ENCODE data around the gene TAC3. TPM values are rescaled to one million over a fixed set of nuclear protein-coding genes. Genes with fewer than 3 reads are reported as not detected.
"Not testable (repeated sequence)": the region's sequence is repeated elsewhere in the genome, so short reads cannot be mapped to it uniquely, and the experiment has no call there.

TAC3 gene
- total RNA-seq, 4 donors from 2014 or later = not detected

- H3K9me3 ChIP-seq = no peaks in the 10 kb centered on the region
- WGBS, 2 donors = 92 to 96% methylated on average over 4 of the region's 4 CpGs
- no peaks in the 10 kb centered on the region for H3K27me3 ChIP-seq
- no peak overlapping the region for H3K27ac ChIP-seq
- no peak for TF ChIP-seq EP300 (IDR thresholded peaks at IDR 0.05)
- H3K36me3 ChIP-seq = peaks cover 0 to 22% (median 0%) of the 10 kb centered on the region in 3 donors
- no peaks in the 10 kb centered on the region for H3K4me1 ChIP-seq
- H3K4me3 ChIP-seq = no peak overlapping the region
- no peak for DNase-seq (ENCODE audit: low spot score in 2 of 2)
Measured at GRCh38 chr12:56980941-56981530, 35.3 kb downstream of the TAC3 start.

GRCh38 chr12:56980268-56980667 lies 36.1 kb downstream of the TAC3 start:
- Histone ChIP-seq H3K27me3 (no peaks in the 10 kb centered on the region), H3K36me3 (peaks cover 0 to 22% (median 0%) of the 10 kb centered on the region in 3 donors), H3K9me3 (no peaks in the 10 kb centered on the region), H3K4me3 (no peak overlapping the region), H3K4me1 (no peaks in the 10 kb centered on the region), H3K27ac (no peak overlapping the region)
- 96 to 97% methylated on average over 6 of the region's 6 CpGs for WGBS, 2 donors
- no peak for DNase-seq (ENCODE audit: low spot score in 2 of 2)
- TF ChIP-seq CTCF (IDR thresholded peaks at IDR 0.05) = no peak
- TF ChIP-seq POLR2A (IDR thresholded peaks at IDR 0.05) = no peak
- TF ChIP-seq EP300 (IDR thresholded peaks at IDR 0.05) = no peak

GRCh38 chr12:56979628-56980027 lies 36.7 kb downstream of the TAC3 start:
- DNase-seq (ENCODE audit: low spot score in 2 of 2) = no peak

GRCh38 chr12:56978397-56979138 lies 37.8 kb downstream of the TAC3 start:
- Histone ChIP-seq H3K36me3 (peaks cover 0 to 22% (median 0%) of the 10 kb centered on the region in 3 donors), H3K4me1 (no peaks in the 10 kb centered on the region), H3K9me3 (no peaks in the 10 kb centered on the region), H3K4me3 (no peak overlapping the region), H3K27ac (no peak overlapping the region), H3K27me3 (no peaks in the 10 kb centered on the region)
- no peak for TF ChIP-seq POLR2A (IDR thresholded peaks at IDR 0.05)
- no peak for TF ChIP-seq CTCF (IDR thresholded peaks at IDR 0.05)
- TF ChIP-seq EP300 (IDR thresholded peaks at IDR 0.05) = no peak
- no peak for DNase-seq (ENCODE audit: low spot score in 2 of 2)
- WGBS, 2 donors = 82 to 87% methylated on average over 3 of the region's 3 CpGs

More at GRCh38 chr12:56979628-56980027, 36.7 kb downstream of the TAC3 start:
- H3K27ac ChIP-seq = no peak overlapping the region
- no peak for TF ChIP-seq CTCF (IDR thresholded peaks at IDR 0.05)
- TF ChIP-seq POLR2A (IDR thresholded peaks at IDR 0.05) = no peak
- no peak for TF ChIP-seq EP300 (IDR thresholded peaks at IDR 0.05)
- no peaks in the 10 kb centered on the region for H3K4me1 ChIP-seq
- H3K27me3 ChIP-seq = no peaks in the 10 kb centered on the region
- no peaks in the 10 kb centered on the region for H3K9me3 ChIP-seq
- no peak overlapping the region for H3K4me3 ChIP-seq
- peaks cover 0 to 22% (median 0%) of the 10 kb centered on the region in 3 donors for H3K36me3 ChIP-seq
- WGBS, 2 donors = 95 to 96% methylated on average over 3 of the region's 3 CpGs

- H3K4me3 ChIP-seq, H3K27ac ChIP-seq: not testable (repeated sequence)
- 86 to 89% methylated on average over 4 of the region's 4 CpGs for WGBS, 2 donors
Measured at GRCh38 chr12:56977361-56977760, 39.0 kb downstream of the TAC3 start.

GRCh38 chr12:56974224-56974623 lies 42.1 kb downstream of the TAC3 start:
- 84 to 90% methylated on average over 3 of the region's 3 CpGs for WGBS, 2 donors
- not testable (repeated sequence) for H3K9me3 ChIP-seq; H3K27ac ChIP-seq; H3K36me3 ChIP-seq; H3K4me1 ChIP-seq; DNase-seq (ENCODE audit: low spot score in 2 of 2); H3K27me3 ChIP-seq; H3K4me3 ChIP-seq

More at GRCh38 chr12:56977361-56977760, 39.0 kb downstream of the TAC3 start:
- not testable (repeated sequence) for H3K9me3 ChIP-seq; H3K27me3 ChIP-seq; DNase-seq (ENCODE audit: low spot score in 2 of 2); H3K4me1 ChIP-seq
- peaks cover 0 to 22% (median 0%) of the 10 kb centered on the region in 3 donors for H3K36me3 ChIP-seq

GRCh38 chr12:56968910-56969309 lies 47.4 kb downstream of the TAC3 start:
- not testable (repeated sequence) for H3K27me3 ChIP-seq; H3K4me1 ChIP-seq; H3K4me3 ChIP-seq; DNase-seq (ENCODE audit: low spot score in 2 of 2); H3K27ac ChIP-seq; H3K36me3 ChIP-seq
- WGBS, 2 donors = 74 to 82% methylated on average over 6 of the region's 6 CpGs
- peaks cover 0 to 13% (median 3%) of the 10 kb centered on the region in 4 donors for H3K9me3 ChIP-seq

GRCh38 chr12:56965997-56966642 lies 50.2 kb downstream of the TAC3 start:
- not testable (repeated sequence) for DNase-seq (ENCODE audit: low spot score in 2 of 2); H3K27me3 ChIP-seq; H3K36me3 ChIP-seq; H3K4me1 ChIP-seq; H3K4me3 ChIP-seq; H3K27ac ChIP-seq
- H3K9me3 ChIP-seq = peaks cover 0 to 16% (median 3%) of the 10 kb centered on the region in 4 donors
- WGBS, 2 donors = 85 to 94% methylated on average over 15 of the region's 15 CpGs

- H3K4me3 ChIP-seq; H3K27me3 ChIP-seq; H3K27ac ChIP-seq; H3K4me1 ChIP-seq; DNase-seq (ENCODE audit: low spot score in 2 of 2); H3K36me3 ChIP-seq: not testable (repeated sequence)
- H3K9me3 ChIP-seq = peaks cover 0 to 18% (median 3%) of the 10 kb centered on the region in 4 donors
- WGBS, 2 donors = 96 to 98% methylated on average over 4 of the region's 4 CpGs
Measured at GRCh38 chr12:56965124-56965523, 51.2 kb downstream of the TAC3 start.
